Loucy (cell line): ENCODE measurements around the gene ARHGEF25.

Experiments
- CTCF ChIP-seq: fragments of 200-600 bp; sonication (generic); conservative IDR thresholded peaks from 2 replicates; pipeline ENCODE4 v1.5.1; 2014; ENCODE audit warnings: mild to moderate bottlenecking, antibody characterized with exemption, low read length
- EZH2phosphoT487 ChIP-seq: fragments of 200-600 bp; IDR thresholded peaks from 2 replicates; pipeline ENCODE4 v1.6.1; 2018; ENCODE audit warnings: antibody characterized with exemption, mild to moderate bottlenecking, moderate library complexity, borderline replicate concordance

DNA sequence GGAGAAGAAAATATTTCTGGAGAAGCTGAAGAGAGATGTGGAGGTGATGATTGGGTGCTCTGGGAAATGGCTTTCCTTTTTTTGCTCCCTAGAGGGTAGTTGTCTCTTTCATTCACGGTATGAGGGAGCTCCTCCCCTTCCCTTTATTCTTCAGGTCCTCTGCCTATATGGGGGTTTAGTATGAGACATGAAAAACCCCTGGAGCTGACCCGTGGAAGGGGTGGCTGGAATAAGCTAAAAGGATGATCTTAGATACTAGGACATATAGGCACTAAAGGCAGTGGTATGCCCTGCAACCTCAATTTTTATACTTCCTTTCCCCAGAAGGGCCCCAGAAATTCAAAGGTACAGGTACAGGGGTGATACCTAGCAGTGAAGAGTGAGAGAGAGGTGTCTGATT is 10.8 kb upstream of the ARHGEF25 start:
- TF ChIP-seq CTCF (no peak), EZH2phosphoT487 (no peak)
